Central memory CD4-positive, alpha-beta T cell (primary cell): ENCODE data around the gene NRXN3.

ENCODE experiments used
- DNase-seq: peaks from one replicate; pipeline ENCODE4 v3.0.0; 2022

Gene NRXN3

GRCh38 chr14:78752518-78753188 lies 582.5 kb downstream of the NRXN3 start:
- no peak for DNase-seq

- no peak for DNase-seq
Observed at GRCh38 chr14:78754059-78754458, 583.9 kb downstream of the NRXN3 start.

- DNase-seq: no peak
Observed at GRCh38 chr14:78758333-78758732, 588.2 kb downstream of the NRXN3 start.

- DNase-seq: no peak
Observed at GRCh38 chr14:78762331-78762730, 592.2 kb downstream of the NRXN3 start.

- DNase-seq: no peak
Observed at GRCh38 chr14:78763746-78764145, 593.6 kb downstream of the NRXN3 start.

- no peak for DNase-seq
Observed at GRCh38 chr14:78764240-78764639, 594.1 kb downstream of the NRXN3 start.

- no peak for DNase-seq
Observed at GRCh38 chr14:78764645-78765044, 594.5 kb downstream of the NRXN3 start.

- no peak for DNase-seq
Observed at GRCh38 chr14:78767436-78767835, 597.3 kb downstream of the NRXN3 start.

- DNase-seq: no peak
Observed at GRCh38 chr14:78782551-78782950, 612.4 kb downstream of the NRXN3 start.

GRCh38 chr14:78785265-78785664 lies 615.1 kb downstream of the NRXN3 start:
- DNase-seq: no peak

GRCh38 chr14:78788467-78789360 lies 618.5 kb downstream of the NRXN3 start:
- no peak for DNase-seq

- DNase-seq: no peak
Observed at GRCh38 chr14:78790271-78790670, 620.1 kb downstream of the NRXN3 start.

- no peak for DNase-seq
Observed at GRCh38 chr14:78798757-78799156, 628.6 kb downstream of the NRXN3 start.

GRCh38 chr14:78805570-78805969 lies 635.4 kb downstream of the NRXN3 start:
- DNase-seq: no peak

GRCh38 chr14:78823035-78823434 lies 652.9 kb downstream of the NRXN3 start:
- DNase-seq: no peak

GRCh38 chr14:78823516-78823915 lies 653.3 kb downstream of the NRXN3 start:
- no peak for DNase-seq

GRCh38 chr14:78829274-78829673 lies 659.1 kb downstream of the NRXN3 start:
- no peak for DNase-seq

- DNase-seq: no peak
Observed at GRCh38 chr14:78834766-78835451, 664.7 kb downstream of the NRXN3 start.

GRCh38 chr14:78835909-78836308 lies 665.7 kb downstream of the NRXN3 start:
- DNase-seq: no peak

- no peak for DNase-seq
Observed at GRCh38 chr14:78836777-78837176, 666.6 kb downstream of the NRXN3 start.

GRCh38 chr14:78838959-78839358 lies 668.8 kb downstream of the NRXN3 start:
- no peak for DNase-seq

GRCh38 chr14:78840898-78841297 lies 670.7 kb downstream of the NRXN3 start:
- no peak for DNase-seq

- no peak for DNase-seq
Observed at GRCh38 chr14:78847801-78848200, 677.6 kb downstream of the NRXN3 start.
